K562 (cell line): ENCODE results near the gene CCDC158. TPM values are rescaled to one million over a fixed set of nuclear protein-coding genes. Genes with fewer than 3 reads are reported as not detected.

Experiments
- ARID2 ChIP-seq: fragments of 450-650 bp; IDR thresholded peaks from 2 replicates; pipeline ENCODE4 v1.6.1; 2017; ENCODE audit warnings: antibody characterized with exemption, mild to moderate bottlenecking
- CTCF ChIP-seq, 3 experiments: IDR thresholded peaks in 2 of 3; conservative IDR thresholded peaks in 1 of 3; 2 replicates each; pipeline ENCODE4 v1.5.1; 2011 to 2012; ENCODE audit warnings: low read length in 3 of 3, mild to moderate bottlenecking in 3 of 3, control low read depth in 2 of 3, improper control_type of control experiment in 1 of 3, inconsistent platforms in 1 of 3, low read depth in 1 of 3, mixed read lengths in 1 of 3, moderate library complexity in 1 of 3; ENCODE audit not compliant: insufficient read depth in 2 of 3
- DEAF1 ChIP-seq: fragments of 450-650 bp; formaldehyde crosslinking; IDR thresholded peaks from 2 replicates; pipeline ENCODE4 v1.4.0; 2020; ENCODE audit warnings: mild to moderate bottlenecking, moderate library complexity
- FOXJ2 ChIP-seq: fragments of 200-800 bp; sonication (Bioruptor generic); IDR thresholded peaks from 2 replicates; pipeline ENCODE4 v1.6.1; 2016; ENCODE audit warnings: missing genetic modification characterization, missing compliant biosample characterization
- HMGXB4 ChIP-seq: sonication (generic); formaldehyde crosslinking; IDR thresholded peaks from 2 replicates; pipeline ENCODE4 v1.8.1; 2023; ENCODE audit warnings: mild to moderate bottlenecking, missing genetic modification reagents
- HOXB6 ChIP-seq: fragments of 250-450 bp; sonication (Bioruptor Pico); IDR thresholded peaks from 2 replicates; pipeline ENCODE4 v1.5.1; 2022; ENCODE audit warnings: mild to moderate bottlenecking, borderline replicate concordance
- MYC ChIP-seq, 2 experiments: fragments of 250-450 bp in 1 of 2; sonication (Bioruptor Pico) in 1 of 2; IDR thresholded peaks; 2 replicates each; pipeline versions ENCODE4 v1.5.1 to v1.6.1; 2012 to 2021; ENCODE audit warnings: low read depth in 2 of 2, borderline replicate concordance in 1 of 2, improper control_type of control experiment in 1 of 2, low read length in 1 of 2, mild to moderate bottlenecking in 1 of 2, moderate library complexity in 1 of 2
- NFIC ChIP-seq: fragments of 450-650 bp; IDR thresholded peaks from 2 replicates; pipeline ENCODE4 v1.6.1; 2017; ENCODE audit warnings: mild to moderate bottlenecking, inconsistent platforms
- PBX2 ChIP-seq, 2 experiments: IDR thresholded peaks in 1 of 2; conservative IDR thresholded peaks in 1 of 2; 2 replicates each; pipeline ENCODE4 v1.6.1; 2016; ENCODE audit warnings: low read depth in 2 of 2, mild to moderate bottlenecking in 1 of 2, missing compliant biosample characterization in 1 of 2, missing genetic modification characterization in 1 of 2, moderate library complexity in 1 of 2
- RBM34 ChIP-seq: fragments of 200-400 bp; formaldehyde crosslinking; IDR thresholded peaks from 2 replicates; pipeline ENCODE4 v1.6.1; 2018; ENCODE audit warnings: low read length, borderline replicate concordance; ENCODE audit not compliant: insufficient read depth
- SMC3 ChIP-seq: conservative IDR thresholded peaks from 2 replicates; pipeline ENCODE4 v1.6.1; 2011; ENCODE audit warnings: low read depth, low read length, improper control_type of control experiment; ENCODE audit not compliant: insufficient read depth
- SRF ChIP-seq, 2 experiments: fragments of 250-450, 450-650 bp in 1 of 2; sonication (Bioruptor Pico) in 1 of 2; sonication (generic) in 1 of 2; formaldehyde crosslinking; IDR thresholded peaks; 2 replicates each; pipeline versions ENCODE4 v1.5.0 to v1.5.1; 2020 to 2022; ENCODE audit warnings: mild to moderate bottlenecking in 1 of 2, missing genetic modification reagents in 1 of 2
- polyA plus RNA-seq, 8 experiments: library from polyadenylated mRNA; depleted of rRNA in 4 of 8; stranded (reverse) in 5 of 8; unstranded in 3 of 8; fragments of >200 nt; fragmentation: Nextera tagmentation in 2 of 8; fragmentation: Illumina TruSeq in 1 of 8; extraction: Ambion mirVana in 2 of 8; extraction: Trizol in 1 of 8; gene quantifications; 2 replicates each; pipeline versions ENCODE4 v1.2.1 to v1.2.3, GENCODE V29; 2011 to 2014; ENCODE audit warnings: inconsistent platforms in 1 of 8, missing spikeins in 1 of 8
- total RNA-seq, 7 experiments: library from RNA; depleted of rRNA in 6 of 7; stranded (reverse); fragments of >200 nt in 6 of 7; fragmentation: Illumina TruSeq in 2 of 7; extraction: Trizol in 2 of 7; gene quantifications; 2 replicates each; pipeline versions ENCODE4 v1.2.1 to v1.2.3, GENCODE V29; 2011 to 2021; ENCODE audit warnings: low replicate concordance in 1 of 7

The CCDC158 gene
- total and polyA plus RNA-seq, 9 of the 15 experiments (the other 6 are each of a cell fraction or from before 2014, with no cell fraction given) = not detected

- no peak for TF ChIP-seq HMGXB4 (CRISPR knock-in tag)
- peak; percentile 51 for TF ChIP-seq NFIC
- TF ChIP-seq HOXB6 = no peak
- TF ChIP-seq ARID2 = 0 out of 2 replicates have a peak, but pooled peaks have one; percentile 39
- 0 out of 2 replicates have a peak, but pooled peaks have one; percentile 37 for TF ChIP-seq DEAF1
- TF ChIP-seq RBM34 = no peak
- TF ChIP-seq SRF (CRISPR knock-in tag; IDR thresholded peaks at IDR 0.05) = peak in 1 of 2 experiments; percentile 54; a peak in 1 of 4 replicates
- TF ChIP-seq FOXJ2 (tag) = no peak
- TF ChIP-seq SMC3 = peak; percentile 74
- TF ChIP-seq CTCF (IDR thresholded peaks at IDR 0.05 in 2 of 3, conservative IDR thresholded peaks at IDR 0.05 in 1 of 3; ENCODE audit: insufficient read depth in 2 of 3, low read depth in 1 of 3, low read length in 3 of 3) = peak; percentile 75 to 79 (median 77)
- TF ChIP-seq MYC (IDR thresholded peaks at IDR 0.05; ENCODE audit: low read depth, low read length) = no peak
- no peak for TF ChIP-seq MYC (CRISPR knock-in tag; IDR thresholded peaks at IDR 0.05; ENCODE audit: borderline replicate concordance, low read depth)
- no peak for TF ChIP-seq PBX2 (CRISPR knock-in tag; IDR thresholded peaks at IDR 0.05; ENCODE audit: low read depth)
- peak; percentile 10; the same call in 1 of the 2 replicates for TF ChIP-seq PBX2 (tag; conservative IDR thresholded peaks at IDR 0.05; ENCODE audit: low read depth)
Measured at GRCh38 chr4:76377911-76378310, 43.0 kb downstream of the CCDC158 start (continued).
